RKO (cell line): ENCODE results near the gene CPXM2.
A peak's percentile ranks its signal among the peaks of the same experiment; 100 is the strongest.
"Not testable (repeated sequence)": the region's sequence is repeated elsewhere in the genome, so short reads cannot be mapped to it uniquely, and the experiment has no call there.

Source experiments
- DNase-seq: peaks from one replicate; pipeline ENCODE4 v3.0.0-alpha.2; 2016; ENCODE audit warnings: low spot score

The CPXM2 gene

GRCh38 chr10:123742751-123743440 lies 148.7 kb downstream of the CPXM2 start:
- DNase-seq: no peak

GRCh38 chr10:123741711-123742110 lies 149.9 kb downstream of the CPXM2 start:
- no peak for DNase-seq

- peak; percentile 24 for DNase-seq
Measured at GRCh38 chr10:123741146-123741545, 150.5 kb downstream of the CPXM2 start.

GRCh38 chr10:123736917-123737316 lies 154.7 kb downstream of the CPXM2 start:
- DNase-seq: not testable (repeated sequence)

- no peak for DNase-seq
Measured at GRCh38 chr10:123729523-123729922, 162.1 kb downstream of the CPXM2 start.

- DNase-seq: no peak
Measured at GRCh38 chr10:123726836-123727235, 164.8 kb downstream of the CPXM2 start.

- no peak for DNase-seq
Measured at GRCh38 chr10:123726381-123726780, 165.2 kb downstream of the CPXM2 start.

GRCh38 chr10:123724747-123725146 lies 166.9 kb downstream of the CPXM2 start:
- no peak for DNase-seq

- DNase-seq: no peak
Measured at GRCh38 chr10:123722351-123722750, 169.3 kb downstream of the CPXM2 start.

- no peak for DNase-seq
Measured at GRCh38 chr10:123721441-123722049, 170.1 kb downstream of the CPXM2 start.

GRCh38 chr10:123720536-123720935 lies 171.1 kb downstream of the CPXM2 start:
- DNase-seq: no peak

GRCh38 chr10:123718544-123719060 lies 173.0 kb downstream of the CPXM2 start:
- no peak for DNase-seq

- DNase-seq: no peak
Measured at GRCh38 chr10:123717336-123717735, 174.3 kb downstream of the CPXM2 start.

- DNase-seq: no peak
Measured at GRCh38 chr10:123715546-123715945, 176.1 kb downstream of the CPXM2 start.

GRCh38 chr10:123706236-123706635 lies 185.4 kb downstream of the CPXM2 start:
- no peak for DNase-seq

- DNase-seq: no peak
Measured at GRCh38 chr10:123704812-123705211, 186.8 kb downstream of the CPXM2 start.

- DNase-seq: no peak
Measured at GRCh38 chr10:123704076-123704475, 187.5 kb downstream of the CPXM2 start.

GRCh38 chr10:123703195-123703790 lies 188.3 kb downstream of the CPXM2 start:
- DNase-seq: no peak
